Central memory CD8-positive, alpha-beta T cell (primary cell): ENCODE data around the gene EXOC4.

Experiments
- ATAC-seq: fragments of 150-1000 bp; cut with Tn5 transposase; replicated peaks from 2 replicates; pipeline ENCODE4 v1.10.0; 2022; ENCODE audit warnings: mild to moderate bottlenecking, moderate FRiP score, moderate number of reproducible peaks; ENCODE audit not compliant: poor library complexity, severe bottlenecking; ENCODE audit errors: extremely low read depth
- DNase-seq, 2 donors: peaks; one replicate each; pipeline ENCODE4 v3.0.0; 2021; ENCODE audit warnings: low spot score in 2 of 2
- H3K27ac Mint-ChIP-seq: one replicate; pipeline ENCODE4 v1.8.0; 2022; ENCODE audit warnings: low read depth, mild to moderate bottlenecking, moderate library complexity, mixed read lengths
- H3K27me3 Mint-ChIP-seq: one replicate; pipeline ENCODE4 v1.8.0; 2022; ENCODE audit warnings: mixed read lengths
- H3K36me3 Mint-ChIP-seq: one replicate; pipeline ENCODE4 v1.8.0; 2022; ENCODE audit warnings: mild to moderate bottlenecking, moderate library complexity, mixed read lengths; ENCODE audit not compliant: insufficient read depth
- H3K4me1 Mint-ChIP-seq: one replicate; pipeline ENCODE4 v1.8.0; 2022; ENCODE audit warnings: mixed read lengths
- H3K4me3 Mint-ChIP-seq: one replicate; pipeline ENCODE4 v1.8.0; 2022; ENCODE audit warnings: mild to moderate bottlenecking, moderate library complexity, mixed read lengths
- H3K9me3 Mint-ChIP-seq: one replicate; pipeline ENCODE4 v1.8.0; 2022; ENCODE audit warnings: mixed read lengths

EXOC4 gene

DNA sequence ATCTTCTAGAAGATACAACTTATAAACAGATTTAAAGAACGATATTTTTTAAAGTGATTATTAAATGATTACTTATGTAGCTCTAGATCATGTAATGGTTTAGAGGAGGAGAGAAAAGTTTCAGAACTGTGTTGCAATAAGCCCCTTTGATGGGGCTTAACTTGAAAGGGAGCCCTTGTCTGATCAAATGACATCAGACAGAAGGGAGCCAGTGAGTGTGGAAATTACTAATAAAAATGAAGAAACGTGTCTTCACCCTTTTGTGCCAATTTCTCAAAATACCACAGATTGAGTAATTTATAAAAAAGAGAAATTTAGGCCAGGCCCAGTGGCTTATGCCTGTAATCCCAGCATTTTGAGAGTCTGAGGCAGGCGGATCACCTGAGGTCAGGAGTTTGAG, 318.2 kb downstream of the EXOC4 start:
- ATAC-seq (no peak), DNase-seq (no peak)
- Mint-ChIP-seq H3K27me3 (no peaks in the 10 kb centered on the region), H3K9me3 (no peaks in the 10 kb centered on the region), H3K36me3 (no peaks in the 10 kb centered on the region), H3K4me3 (no peak overlapping the region), H3K4me1 (peaks cover 9% of the 10 kb centered on the region), H3K27ac (no peak overlapping the region)

DNA sequence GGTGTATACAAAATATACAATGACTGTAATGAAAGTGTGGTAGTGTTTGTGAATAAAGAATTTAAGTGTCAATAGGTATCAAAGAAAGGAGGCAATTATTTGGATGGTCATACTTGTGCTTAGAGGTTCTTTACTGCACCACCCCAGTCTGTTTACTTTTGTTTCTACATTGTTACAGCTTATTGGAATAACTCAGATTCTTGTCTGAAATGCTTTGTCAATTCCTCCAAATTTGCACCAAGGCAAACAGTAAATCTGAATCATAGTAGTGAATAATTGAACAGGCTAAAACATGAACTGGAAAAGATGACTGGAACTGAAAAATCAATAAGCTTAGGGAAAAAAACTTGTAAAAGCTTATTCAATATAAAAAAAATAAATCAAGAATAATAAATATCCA, 319.2 kb downstream of the EXOC4 start:
- no peaks in the 10 kb centered on the region for H3K27me3 Mint-ChIP-seq
- ATAC-seq (no peak), DNase-seq (no peak)
- H3K4me3 Mint-ChIP-seq: no peak overlapping the region
- no peak overlapping the region for H3K27ac Mint-ChIP-seq
- H3K36me3 Mint-ChIP-seq: no peaks in the 10 kb centered on the region
- H3K4me1 Mint-ChIP-seq: peaks cover 9% of the 10 kb centered on the region
- H3K9me3 Mint-ChIP-seq: no peaks in the 10 kb centered on the region

DNA sequence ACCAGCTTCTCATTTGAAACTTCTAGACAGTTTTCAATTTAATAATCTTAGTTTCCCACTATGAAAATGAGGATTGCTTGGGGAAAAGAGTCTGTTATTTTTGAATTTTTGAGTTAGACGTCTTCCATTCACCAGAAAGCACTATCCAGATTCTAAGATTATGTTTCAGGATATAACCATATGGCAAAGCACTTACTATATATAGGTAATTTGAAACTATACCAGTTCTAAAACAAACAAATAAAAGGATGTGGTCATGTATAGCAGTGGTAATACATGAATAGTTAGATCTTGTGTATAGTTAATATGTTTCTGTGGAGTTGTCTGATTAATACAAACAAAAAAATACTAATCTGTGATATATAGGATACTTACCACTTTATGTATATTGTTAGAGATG, 320.0 kb downstream of the EXOC4 start:
- Mint-ChIP-seq H3K27ac (no peak overlapping the region), H3K9me3 (no peaks in the 10 kb centered on the region), H3K4me1 (peaks cover 9% of the 10 kb centered on the region), H3K4me3 (no peak overlapping the region), H3K36me3 (no peaks in the 10 kb centered on the region), H3K27me3 (no peaks in the 10 kb centered on the region)
- ATAC-seq (no peak), DNase-seq (no peak)

DNA sequence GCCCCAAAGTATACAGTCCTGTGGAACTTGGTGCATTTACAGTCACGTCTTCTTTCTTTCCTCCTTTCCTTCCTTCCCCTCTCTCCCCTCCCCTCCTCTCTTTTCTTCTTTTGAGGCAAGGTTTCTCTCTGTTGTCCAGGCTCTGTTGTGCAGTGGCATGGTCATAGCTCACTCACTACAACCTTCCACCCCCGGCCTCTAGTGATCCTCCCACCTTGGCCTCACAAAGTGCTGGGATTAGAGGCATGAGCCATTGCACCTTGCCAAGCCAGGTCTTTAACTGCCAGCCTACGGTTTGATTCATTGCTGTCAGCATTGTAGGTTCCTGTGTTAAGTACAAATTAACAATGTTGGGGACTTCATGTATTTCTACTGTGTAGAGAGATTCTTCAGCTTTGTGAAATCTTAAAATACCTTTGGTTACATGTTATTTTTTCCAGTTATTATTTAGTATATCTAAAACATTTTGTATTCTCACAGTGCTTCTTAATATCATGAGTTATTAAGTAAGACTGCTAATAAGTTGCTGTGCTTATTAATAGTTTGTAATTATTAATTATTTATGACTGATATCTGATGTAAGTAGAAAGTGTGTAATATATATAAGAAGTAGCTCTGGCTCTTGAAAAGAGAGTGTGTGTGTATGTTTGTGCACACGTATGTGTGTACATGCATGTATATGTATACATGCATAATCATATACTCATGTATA, 320.8 kb downstream of the EXOC4 start:
- no peak overlapping the region for H3K4me3 Mint-ChIP-seq
- DNase-seq: no peak
- ATAC-seq: no peak
- no peaks in the 10 kb centered on the region for H3K9me3 Mint-ChIP-seq
- peaks cover 9% of the 10 kb centered on the region for H3K4me1 Mint-ChIP-seq
- no peaks in the 10 kb centered on the region for H3K36me3 Mint-ChIP-seq
- H3K27me3 Mint-ChIP-seq: no peaks in the 10 kb centered on the region
- no peak overlapping the region for H3K27ac Mint-ChIP-seq

DNA sequence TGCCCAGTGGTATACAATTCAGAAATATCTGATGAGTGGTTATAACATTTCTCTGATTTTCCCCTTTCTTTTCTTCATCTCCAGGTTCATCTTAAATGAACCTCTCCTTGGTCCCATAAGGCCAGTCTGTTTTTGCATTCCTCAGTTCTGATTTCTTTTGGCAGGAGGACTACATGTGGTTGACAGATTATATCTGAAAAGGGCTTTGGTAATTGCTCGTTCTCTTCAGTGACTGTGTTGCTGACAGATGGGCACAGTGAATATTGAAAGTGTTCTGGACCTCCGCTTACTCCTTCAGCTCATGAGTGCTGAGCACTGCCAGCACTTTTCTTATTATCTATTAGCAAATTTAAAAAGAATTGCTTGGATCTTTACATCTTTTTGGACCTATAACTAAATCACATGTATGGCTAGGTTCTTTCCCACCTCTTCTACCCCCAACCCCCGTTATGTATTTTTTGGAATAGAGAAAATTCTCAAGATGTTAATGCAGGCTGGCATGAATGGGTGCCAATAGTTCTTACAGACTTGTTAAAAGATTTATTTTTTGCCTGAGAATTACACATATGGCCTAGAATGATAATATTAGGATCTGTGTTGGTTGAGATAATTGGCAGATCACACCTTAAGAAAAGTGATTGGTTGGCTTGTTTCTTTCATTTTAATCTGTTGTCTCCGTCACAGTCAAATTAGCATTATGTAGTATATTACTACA, 323.0 kb downstream of the EXOC4 start:
- ATAC-seq (no peak), DNase-seq (no peak)
- H3K27me3 Mint-ChIP-seq: no peaks in the 10 kb centered on the region
- no peak overlapping the region for H3K4me3 Mint-ChIP-seq
- H3K4me1 Mint-ChIP-seq: peaks cover 9% of the 10 kb centered on the region
- no peak overlapping the region for H3K27ac Mint-ChIP-seq
- H3K36me3 Mint-ChIP-seq: no peaks in the 10 kb centered on the region
- H3K9me3 Mint-ChIP-seq: no peaks in the 10 kb centered on the region

DNA sequence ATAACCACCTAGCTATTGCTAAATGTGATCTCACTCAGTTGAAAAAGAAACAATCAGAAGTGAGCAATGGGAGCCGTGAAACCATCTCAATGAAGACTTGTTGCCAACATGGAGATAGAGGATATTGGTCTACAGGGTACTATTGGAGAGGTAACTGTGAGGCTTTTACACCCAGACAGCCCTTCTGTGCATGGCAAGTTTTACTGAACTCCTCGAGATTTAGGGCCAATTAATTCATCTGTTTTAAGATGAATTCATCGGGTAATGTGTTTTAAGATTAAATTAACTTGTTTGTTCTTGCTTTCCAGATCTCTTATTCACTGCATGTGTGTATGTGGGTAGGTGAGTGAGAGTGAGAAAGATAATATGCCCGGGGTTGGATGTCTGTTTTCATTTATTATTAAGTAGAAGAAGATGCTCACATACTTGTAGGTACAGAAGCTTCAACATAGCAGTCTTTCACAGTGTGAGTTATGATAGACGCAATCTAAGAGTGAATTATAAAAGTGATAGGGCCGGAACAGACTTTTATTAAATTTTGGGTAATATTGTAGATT, 323.8 kb downstream of the EXOC4 start:
- Mint-ChIP-seq H3K4me1 (peaks cover 9% of the 10 kb centered on the region), H3K36me3 (no peaks in the 10 kb centered on the region), H3K9me3 (no peaks in the 10 kb centered on the region), H3K27ac (no peak overlapping the region), H3K4me3 (no peak overlapping the region), H3K27me3 (no peaks in the 10 kb centered on the region)
- no peak for ATAC-seq
- DNase-seq: no peak

DNA sequence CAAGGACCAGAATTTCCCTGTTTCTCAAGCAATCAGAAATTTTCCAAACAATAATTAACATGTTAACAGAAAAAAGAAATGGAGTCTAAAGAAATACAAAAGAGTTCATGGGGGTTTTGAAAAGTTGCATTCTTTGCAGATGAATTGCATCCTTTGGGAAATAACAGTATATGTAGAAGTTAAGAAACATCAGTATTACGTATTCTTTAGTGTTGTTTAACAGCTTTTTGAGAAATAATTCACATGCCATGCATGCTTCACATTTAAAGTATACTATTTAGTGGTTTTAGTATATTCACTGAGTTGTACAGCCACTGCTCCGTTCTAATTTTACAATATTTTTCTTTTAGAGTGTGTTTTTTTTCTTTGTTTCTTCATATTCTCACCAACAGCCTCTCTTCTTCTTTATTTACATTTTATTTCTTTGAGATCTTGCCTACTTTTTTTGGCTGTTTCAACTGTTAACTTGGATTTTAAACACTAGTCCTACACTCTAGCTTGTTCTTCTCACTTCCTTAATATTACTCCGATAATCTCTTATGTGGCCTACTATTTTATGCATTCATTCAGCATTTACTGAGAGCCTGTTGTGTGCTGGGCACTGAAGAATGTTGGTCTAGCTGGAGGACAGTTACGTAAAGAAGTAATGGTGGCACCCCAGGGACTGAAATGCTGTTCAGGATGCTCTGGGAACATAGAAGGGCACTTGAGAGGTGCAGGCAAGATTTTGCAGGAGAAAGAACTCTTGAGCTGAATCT, 330.1 kb downstream of the EXOC4 start:
- no peaks in the 10 kb centered on the region for H3K36me3 Mint-ChIP-seq
- DNase-seq: no peak
- no peak overlapping the region for H3K4me3 Mint-ChIP-seq
- peaks cover 10% of the 10 kb centered on the region for H3K4me1 Mint-ChIP-seq
- no peak overlapping the region for H3K27ac Mint-ChIP-seq
- ATAC-seq: no peak
- no peaks in the 10 kb centered on the region for H3K27me3 Mint-ChIP-seq
- no peaks in the 10 kb centered on the region for H3K9me3 Mint-ChIP-seq

DNA sequence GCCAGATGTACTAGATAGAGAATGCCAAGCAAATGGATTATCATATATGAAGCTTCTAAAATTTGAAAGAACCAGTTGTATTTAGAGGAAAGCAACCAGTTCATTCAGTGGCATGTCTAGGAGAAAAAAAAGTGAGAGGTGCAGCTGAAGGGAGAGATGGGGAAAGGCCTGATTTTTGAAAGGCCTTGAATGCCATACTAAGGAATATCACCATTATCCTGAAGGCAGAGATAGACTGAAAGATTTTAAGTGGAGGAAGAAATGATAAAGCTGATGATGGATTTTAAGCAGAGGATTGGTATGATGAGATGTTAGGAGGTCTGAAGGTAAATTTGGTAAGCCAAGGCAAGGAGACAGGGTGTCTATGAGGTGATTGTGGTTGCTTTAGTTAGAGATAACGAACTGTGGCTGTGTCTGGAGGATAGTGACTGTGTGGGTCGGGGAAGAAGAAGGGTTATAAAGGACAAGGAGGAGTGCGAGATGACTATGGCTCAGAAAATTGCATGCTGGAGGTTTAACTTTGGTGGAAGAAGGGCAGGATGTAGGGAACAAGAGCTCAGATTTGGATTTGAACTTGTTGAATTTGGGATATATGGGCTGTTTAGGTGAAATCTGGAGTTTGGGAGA, 330.8 kb downstream of the EXOC4 start:
- no peak for ATAC-seq
- no peaks in the 10 kb centered on the region for H3K27me3 Mint-ChIP-seq
- DNase-seq: no peak
- H3K36me3 Mint-ChIP-seq: no peaks in the 10 kb centered on the region
- H3K4me3 Mint-ChIP-seq: no peak overlapping the region
- H3K9me3 Mint-ChIP-seq: no peaks in the 10 kb centered on the region
- H3K27ac Mint-ChIP-seq: no peak overlapping the region
- peaks cover 10% of the 10 kb centered on the region for H3K4me1 Mint-ChIP-seq

DNA sequence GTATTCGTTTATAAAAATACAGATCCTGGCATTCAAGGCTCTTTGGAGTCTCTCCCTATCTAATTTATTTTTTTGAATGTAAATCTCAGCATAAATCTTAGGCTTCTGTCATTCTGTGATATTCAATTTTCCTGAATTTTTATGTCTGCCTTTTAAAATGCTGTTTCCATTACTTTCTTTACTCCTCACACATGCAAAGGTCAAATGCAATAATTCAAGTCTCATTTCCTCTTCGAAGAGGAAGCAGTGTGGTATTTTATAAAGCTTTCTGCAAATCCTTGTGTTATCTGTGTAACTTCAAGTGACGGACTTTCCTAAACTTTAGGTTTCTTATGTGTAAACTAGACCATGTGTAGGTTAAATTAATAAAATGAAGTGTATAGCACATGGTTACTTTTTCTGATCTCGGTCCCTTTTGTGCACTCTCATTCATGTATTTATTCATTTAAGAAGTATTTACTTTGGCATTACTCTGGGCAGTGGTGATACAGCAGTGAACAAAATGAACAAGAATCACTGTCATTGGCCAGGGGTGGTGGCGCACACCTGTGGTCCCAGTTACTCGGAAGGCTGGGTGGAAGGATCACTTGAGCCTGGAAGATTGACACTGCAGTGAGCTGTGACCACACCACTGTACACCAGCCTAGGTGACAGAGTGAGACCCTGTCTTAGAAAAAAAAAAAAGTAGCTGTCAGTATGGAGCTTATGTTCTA, 332.2 kb downstream of the EXOC4 start:
- H3K9me3 Mint-ChIP-seq: no peaks in the 10 kb centered on the region
- no peaks in the 10 kb centered on the region for H3K27me3 Mint-ChIP-seq
- no peak overlapping the region for H3K27ac Mint-ChIP-seq
- H3K4me3 Mint-ChIP-seq: no peak overlapping the region
- H3K4me1 Mint-ChIP-seq: peaks cover 10% of the 10 kb centered on the region
- H3K36me3 Mint-ChIP-seq: peaks cover 3% of the 10 kb centered on the region
- ATAC-seq: no peak
- DNase-seq: no peak

DNA sequence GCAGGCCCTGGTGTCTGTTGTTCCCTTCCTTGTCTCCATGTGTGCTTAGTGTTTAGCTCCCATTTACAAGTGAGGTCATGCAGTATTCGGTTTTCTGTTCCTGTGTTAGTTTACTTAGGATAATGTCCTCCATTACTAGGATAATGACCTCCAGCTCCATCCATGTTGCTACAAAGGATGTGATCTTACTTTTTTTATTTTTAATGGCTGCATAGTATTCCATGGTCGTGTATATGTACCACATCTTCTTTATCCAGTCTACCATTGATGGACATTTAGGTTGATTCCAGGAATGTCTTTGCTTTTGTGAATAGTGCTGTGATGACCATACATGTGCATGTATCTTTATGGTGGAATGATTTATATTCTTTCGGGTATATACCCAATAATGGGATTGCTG, 333.4 kb downstream of the EXOC4 start:
- ATAC-seq (no peak), DNase-seq (no peak)
- H3K9me3 Mint-ChIP-seq: no peaks in the 10 kb centered on the region
- peaks cover 5% of the 10 kb centered on the region for H3K36me3 Mint-ChIP-seq
- no peaks in the 10 kb centered on the region for H3K27me3 Mint-ChIP-seq
- no peak overlapping the region for H3K27ac Mint-ChIP-seq
- H3K4me3 Mint-ChIP-seq: no peak overlapping the region
- H3K4me1 Mint-ChIP-seq: peaks cover 10% of the 10 kb centered on the region

DNA sequence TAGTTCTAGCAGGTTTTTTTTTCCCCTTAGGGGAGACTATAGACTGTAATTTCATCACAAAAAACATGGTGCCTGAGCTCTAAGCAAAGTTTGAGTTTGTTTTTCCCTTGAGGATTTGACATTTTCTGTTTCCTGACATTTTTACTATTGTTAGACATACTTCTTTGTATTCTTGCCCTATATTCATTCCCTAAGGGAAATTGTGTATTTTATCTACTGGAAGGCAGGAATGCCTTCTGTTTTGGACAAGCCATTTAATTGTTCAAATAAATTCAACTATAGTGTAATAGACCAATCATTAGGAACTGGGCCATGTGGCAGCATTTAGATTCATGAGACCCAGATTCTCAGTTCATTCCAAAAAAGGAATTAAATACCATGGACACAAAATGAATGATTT, 335.0 kb downstream of the EXOC4 start:
- no peak for ATAC-seq
- Mint-ChIP-seq H3K27ac (no peak overlapping the region), H3K36me3 (peaks cover 9% of the 10 kb centered on the region)

DNA sequence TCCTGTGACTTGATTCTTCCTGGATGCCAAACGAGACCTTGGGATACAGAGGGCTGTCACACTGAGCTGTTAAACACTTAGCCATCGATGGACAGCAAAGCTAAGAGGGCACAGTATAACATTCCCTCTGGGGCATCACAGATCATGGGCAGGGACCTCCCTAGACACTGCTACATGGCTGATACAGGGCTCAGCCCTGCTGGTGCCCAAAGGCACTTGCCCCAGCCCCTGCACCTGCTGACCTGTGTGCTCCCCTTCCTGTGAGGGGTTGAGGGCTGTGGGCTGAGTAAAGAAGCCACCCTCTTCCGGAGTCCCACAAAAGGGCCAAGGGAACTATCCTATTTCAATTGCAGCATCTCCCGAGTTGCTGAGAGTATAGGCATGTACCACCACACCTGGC, 337.9 kb downstream of the EXOC4 start:
- no peak for ATAC-seq
- no peak for DNase-seq
- H3K27me3 Mint-ChIP-seq: no peaks in the 10 kb centered on the region
- peaks cover 11% of the 10 kb centered on the region for H3K36me3 Mint-ChIP-seq
- H3K9me3 Mint-ChIP-seq: no peaks in the 10 kb centered on the region
- no peak overlapping the region for H3K4me3 Mint-ChIP-seq
- H3K4me1 Mint-ChIP-seq: no peaks in the 10 kb centered on the region
- no peak overlapping the region for H3K27ac Mint-ChIP-seq

More for the DNA sequence above, 335.0 kb downstream of the EXOC4 start:
- H3K4me3 Mint-ChIP-seq: no peak overlapping the region
- H3K9me3 Mint-ChIP-seq: no peaks in the 10 kb centered on the region
- peaks cover 10% of the 10 kb centered on the region for H3K4me1 Mint-ChIP-seq
- DNase-seq: no peak
- no peaks in the 10 kb centered on the region for H3K27me3 Mint-ChIP-seq
